IPS DF 6.9 (cell line): ENCODE measurements around the gene SBK3.

Experiments used
- DNase-seq: peaks from one replicate; pipeline ENCODE4 v3.0.0-alpha.2; 2013; ENCODE audit warnings: low read depth, low spot score
- H3K27ac ChIP-seq: one replicate; pipeline ENCODE4 v1.5.1; 2013; ENCODE audit warnings: low read length, control low read depth
- H3K27me3 ChIP-seq: 2 replicates; pipeline ENCODE4 v1.6.1; 2013; ENCODE audit warnings: mild to moderate bottlenecking, low read length; ENCODE audit not compliant: control insufficient read depth, insufficient read depth
- H3K36me3 ChIP-seq: 2 replicates; pipeline ENCODE4 v1.6.1; 2013; ENCODE audit warnings: low read length; ENCODE audit not compliant: control insufficient read depth, insufficient read depth
- H3K4me1 ChIP-seq: 2 replicates; pipeline ENCODE4 v1.6.1; 2013; ENCODE audit warnings: low read length; ENCODE audit not compliant: control insufficient read depth, insufficient read depth
- H3K4me3 ChIP-seq: 2 replicates; pipeline ENCODE4 v1.5.1; 2013; ENCODE audit warnings: mild to moderate bottlenecking, low read length
- H3K9me3 ChIP-seq: 2 replicates; pipeline ENCODE4 v1.6.1; 2013; ENCODE audit warnings: low read length, inconsistent platforms; ENCODE audit not compliant: control insufficient read depth, insufficient read depth
- WGBS: extraction: QIAGEN DNeasy Blood & Tissue Kit; methylation state at CpG from one replicate; pipeline ENCODE4 v1.1.7; 2013; ENCODE audit warnings: mixed read lengths, missing lambda C conversion rate; ENCODE audit not compliant: insufficient read length, insufficient coverage; 5-methylcytosine and 5-hydroxymethylcytosine counted together

The SBK3 gene

GRCh38 chr19:55545443-55545842 lies at the start of gene SBK3:
SBK3 (minus strand) TSS chr19:55545543; CDS start chr19:55545543, 0 bp downstream.
- 0 out of 2 replicates have a peak, but pooled peaks cover 2% of the 10 kb centered on the region for H3K4me1 ChIP-seq
- no peak for DNase-seq
- no peaks in the 10 kb centered on the region for H3K9me3 ChIP-seq
- no peak within 1 kb of the TSS for H3K4me3 ChIP-seq
- WGBS = no CpG with 5 or more reads among the region's 10 CpGs
- H3K27me3 ChIP-seq = no peaks in the 10 kb centered on the region
- no peak within 1 kb of the TSS for H3K27ac ChIP-seq
- H3K36me3 ChIP-seq = no peaks in the 10 kb centered on the region; the same call in 1 of the 2 replicates

GRCh38 chr19:55593096-55593772 lies 47.9 kb upstream of the SBK3 start:
- WGBS = no CpG with 5 or more reads among the region's 68 CpGs
- Histone ChIP-seq H3K27ac (no peak overlapping the region), H3K9me3 (no peaks in the 10 kb centered on the region), H3K27me3 (no peaks in the 10 kb centered on the region), H3K4me3 (peak overlapping the region; percentile 13; the same call in 1 of the 2 replicates), H3K4me1 (peaks cover 5% of the 10 kb centered on the region; the same call in 1 of the 2 replicates), H3K36me3 (no peaks in the 10 kb centered on the region; the same call in 1 of the 2 replicates)
- DNase-seq = no peak

GRCh38 chr19:55592391-55593090 lies 47.2 kb upstream of the SBK3 start:
- no peaks in the 10 kb centered on the region for H3K9me3 ChIP-seq
- WGBS = no CpG with 5 or more reads among the region's 73 CpGs
- no peak overlapping the region for H3K27ac ChIP-seq
- H3K27me3 ChIP-seq = no peaks in the 10 kb centered on the region
- peak overlapping the region; percentile 13; the same call in 1 of the 2 replicates for H3K4me3 ChIP-seq
- no peaks in the 10 kb centered on the region; the same call in 1 of the 2 replicates for H3K36me3 ChIP-seq
- H3K4me1 ChIP-seq = peaks cover 5% of the 10 kb centered on the region; the same call in 1 of the 2 replicates
- DNase-seq = no peak

GRCh38 chr19:55591555-55591954 lies 46.2 kb upstream of the SBK3 start:
- Histone ChIP-seq H3K27ac (no peak overlapping the region), H3K4me3 (no peak overlapping the region), H3K4me1 (0 out of 2 replicates have a peak, but pooled peaks cover 5% of the 10 kb centered on the region), H3K9me3 (no peaks in the 10 kb centered on the region), H3K27me3 (no peaks in the 10 kb centered on the region), H3K36me3 (no peaks in the 10 kb centered on the region; the same call in 1 of the 2 replicates)
- no peak for DNase-seq
- no CpG with 5 or more reads among the region's 10 CpGs for WGBS

- no peaks in the 10 kb centered on the region for H3K9me3 ChIP-seq
- H3K27ac ChIP-seq = no peak overlapping the region
- no peak overlapping the region for H3K4me3 ChIP-seq
- no CpG with 5 or more reads among the region's 10 CpGs for WGBS
- H3K27me3 ChIP-seq = no peaks in the 10 kb centered on the region
- H3K4me1 ChIP-seq = 0 out of 2 replicates have a peak, but pooled peaks cover 5% of the 10 kb centered on the region
- no peak for DNase-seq
- H3K36me3 ChIP-seq = no peaks in the 10 kb centered on the region; the same call in 1 of the 2 replicates
Observed at GRCh38 chr19:55590617-55591016, 45.3 kb upstream of the SBK3 start.

- no peaks in the 10 kb centered on the region; the same call in 1 of the 2 replicates for H3K36me3 ChIP-seq
- 0 out of 2 replicates have a peak, but pooled peaks cover 6% of the 10 kb centered on the region for H3K4me1 ChIP-seq
- no peak overlapping the region for H3K4me3 ChIP-seq
- H3K27ac ChIP-seq = no peak overlapping the region
- H3K27me3 ChIP-seq = no peaks in the 10 kb centered on the region
- no peaks in the 10 kb centered on the region for H3K9me3 ChIP-seq
- DNase-seq = no peak
- WGBS = no CpG with 5 or more reads among the region's 7 CpGs
Observed at GRCh38 chr19:55590109-55590508, 44.8 kb upstream of the SBK3 start.

- H3K4me3 ChIP-seq = no peak overlapping the region
- no CpG with 5 or more reads among the region's 8 CpGs for WGBS
- no peak overlapping the region for H3K27ac ChIP-seq
- H3K36me3 ChIP-seq = no peaks in the 10 kb centered on the region; the same call in 1 of the 2 replicates
- no peaks in the 10 kb centered on the region for H3K27me3 ChIP-seq
- H3K9me3 ChIP-seq = no peaks in the 10 kb centered on the region
- DNase-seq = no peak
- H3K4me1 ChIP-seq = 0 out of 2 replicates have a peak, but pooled peaks cover 6% of the 10 kb centered on the region
Observed at GRCh38 chr19:55588738-55589137, 43.4 kb upstream of the SBK3 start.

GRCh38 chr19:55586976-55587668 lies 41.8 kb upstream of the SBK3 start:
- Histone ChIP-seq H3K36me3 (no peaks in the 10 kb centered on the region), H3K4me3 (peak overlapping the region; percentile 19; the same call in 1 of the 2 replicates), H3K27me3 (no peaks in the 10 kb centered on the region), H3K4me1 (0 out of 2 replicates have a peak, but pooled peaks cover 4% of the 10 kb centered on the region), H3K9me3 (no peaks in the 10 kb centered on the region), H3K27ac (no peak overlapping the region)
- peak; percentile 94 for DNase-seq
- no CpG with 5 or more reads among the region's 40 CpGs for WGBS

GRCh38 chr19:55585658-55586339 lies 40.5 kb upstream of the SBK3 start:
- Histone ChIP-seq H3K27me3 (no peaks in the 10 kb centered on the region), H3K27ac (no peak overlapping the region), H3K4me1 (0 out of 2 replicates have a peak, but pooled peaks cover 4% of the 10 kb centered on the region), H3K36me3 (no peaks in the 10 kb centered on the region), H3K4me3 (peak overlapping the region; percentile 50; the same call in 1 of the 2 replicates), H3K9me3 (no peaks in the 10 kb centered on the region)
- no peak for DNase-seq
- WGBS = no CpG with 5 or more reads among the region's 36 CpGs
